ENCODE measurements around the gene MLLT10.

Gene MLLT10

GRCh38 chr10:21520949-21521348, 13.1 kb upstream of the MLLT10 start:
- Histone ChIP-seq H3K9ac (ENCODE audit: low read length) (no peak overlapping the region), H3K27me3 (ENCODE audit: control insufficient read depth, insufficient read depth, low read length) (peaks cover 37% of the 10 kb centered on the region), H3K4me1 (ENCODE audit: control insufficient read depth, insufficient read depth, low read length) (peaks cover 9% of the 10 kb centered on the region), H3K36me3 (ENCODE audit: control insufficient read depth, insufficient read depth, low read length) (no peaks in the 10 kb centered on the region), H3K9me3 (ENCODE audit: control insufficient read depth, low read length) (no peaks in the 10 kb centered on the region), H3K4me3 (ENCODE audit: low read length) (no peak overlapping the region)

GRCh38 chr10:21521751-21522533, 12.1 kb upstream of the MLLT10 start:
- no peaks in the 10 kb centered on the region for H3K9me3 ChIP-seq (ENCODE audit: control insufficient read depth, low read length)
- H3K9ac ChIP-seq (ENCODE audit: low read length), result no peak overlapping the region
- peaks cover 31% of the 10 kb centered on the region for H3K27me3 ChIP-seq (ENCODE audit: control insufficient read depth, insufficient read depth, low read length)
- peaks cover 4% of the 10 kb centered on the region for H3K4me1 ChIP-seq (ENCODE audit: control insufficient read depth, insufficient read depth, low read length)
- H3K4me3 ChIP-seq (ENCODE audit: low read length), result no peak overlapping the region
- no peaks in the 10 kb centered on the region for H3K36me3 ChIP-seq (ENCODE audit: control insufficient read depth, insufficient read depth, low read length)

GRCh38 chr10:21522631-21523406, 11.2 kb upstream of the MLLT10 start:
- no peak overlapping the region for H3K9ac ChIP-seq (ENCODE audit: low read length)
- H3K9me3 ChIP-seq (ENCODE audit: control insufficient read depth, low read length), result no peaks in the 10 kb centered on the region
- H3K27me3 ChIP-seq (ENCODE audit: control insufficient read depth, insufficient read depth, low read length), result peaks cover 23% of the 10 kb centered on the region
- no peak overlapping the region for H3K4me3 ChIP-seq (ENCODE audit: low read length)
- H3K36me3 ChIP-seq (ENCODE audit: control insufficient read depth, insufficient read depth, low read length), result no peaks in the 10 kb centered on the region
- peaks cover 4% of the 10 kb centered on the region for H3K4me1 ChIP-seq (ENCODE audit: control insufficient read depth, insufficient read depth, low read length)

- no peaks in the 10 kb centered on the region for H3K9me3 ChIP-seq (ENCODE audit: control insufficient read depth, low read length)
- H3K36me3 ChIP-seq (ENCODE audit: control insufficient read depth, insufficient read depth, low read length), result no peaks in the 10 kb centered on the region
- H3K4me1 ChIP-seq (ENCODE audit: control insufficient read depth, insufficient read depth, low read length), result peaks cover 4% of the 10 kb centered on the region
- H3K27me3 ChIP-seq (ENCODE audit: control insufficient read depth, insufficient read depth, low read length), result peaks cover 16% of the 10 kb centered on the region
- H3K4me3 ChIP-seq (ENCODE audit: low read length), result no peak overlapping the region
- no peak overlapping the region for H3K9ac ChIP-seq (ENCODE audit: low read length)
These were observed 10.4 kb upstream of the MLLT10 start for GRCh38 chr10:21523557-21524008.

- no peaks in the 10 kb centered on the region for H3K36me3 ChIP-seq (ENCODE audit: control insufficient read depth, insufficient read depth, low read length)
- H3K9me3 ChIP-seq (ENCODE audit: control insufficient read depth, low read length), result no peaks in the 10 kb centered on the region
- no peak overlapping the region for H3K9ac ChIP-seq (ENCODE audit: low read length)
- peaks cover 4% of the 10 kb centered on the region for H3K4me1 ChIP-seq (ENCODE audit: control insufficient read depth, insufficient read depth, low read length)
- no peak overlapping the region for H3K4me3 ChIP-seq (ENCODE audit: low read length)
- H3K27me3 ChIP-seq (ENCODE audit: control insufficient read depth, insufficient read depth, low read length), result peaks cover 10% of the 10 kb centered on the region
These were observed 9.9 kb upstream of the MLLT10 start for GRCh38 chr10:21524131-21524525.

GRCh38 chr10:21524526-21525366, 9.3 kb upstream of the MLLT10 start:
- peak overlapping the region; percentile 57 for H3K4me3 ChIP-seq (ENCODE audit: low read length)
- H3K9me3 ChIP-seq (ENCODE audit: control insufficient read depth, low read length), result no peaks in the 10 kb centered on the region
- H3K4me1 ChIP-seq (ENCODE audit: control insufficient read depth, insufficient read depth, low read length), result peaks cover 4% of the 10 kb centered on the region
- no peaks in the 10 kb centered on the region for H3K36me3 ChIP-seq (ENCODE audit: control insufficient read depth, insufficient read depth, low read length)
- H3K27me3 ChIP-seq (ENCODE audit: control insufficient read depth, insufficient read depth, low read length), result peaks cover 4% of the 10 kb centered on the region
- peak overlapping the region; percentile 74 for H3K9ac ChIP-seq (ENCODE audit: low read length)

GRCh38 chr10:21525367-21526187, 8.5 kb upstream of the MLLT10 start, which contains the start of gene SKIDA1:
SKIDA1 (minus strand) TSS chr10:21525682; CDS start chr10:21517822, 7,860 bp downstream.
- no peaks in the 10 kb centered on the region for H3K27me3 ChIP-seq (ENCODE audit: control insufficient read depth, insufficient read depth, low read length)
- no peaks in the 10 kb centered on the region for H3K9me3 ChIP-seq (ENCODE audit: control insufficient read depth, low read length)
- H3K36me3 ChIP-seq (ENCODE audit: control insufficient read depth, insufficient read depth, low read length), result no peaks in the 10 kb centered on the region
- H3K9ac ChIP-seq (ENCODE audit: low read length), result peak within 1 kb of the TSS; percentile 74
- H3K4me3 ChIP-seq (ENCODE audit: low read length), result peak within 1 kb of the TSS; percentile 57
- H3K4me1 ChIP-seq (ENCODE audit: control insufficient read depth, insufficient read depth, low read length), result peaks cover 4% of the 10 kb centered on the region

- Histone ChIP-seq H3K4me1 (ENCODE audit: control insufficient read depth, insufficient read depth, low read length) (peaks cover 4% of the 10 kb centered on the region), H3K27me3 (ENCODE audit: control insufficient read depth, insufficient read depth, low read length) (no peaks in the 10 kb centered on the region), H3K9ac (ENCODE audit: low read length) (peak overlapping the region; percentile 74), H3K36me3 (ENCODE audit: control insufficient read depth, insufficient read depth, low read length) (no peaks in the 10 kb centered on the region), H3K4me3 (ENCODE audit: low read length) (peak overlapping the region; percentile 27), H3K9me3 (ENCODE audit: control insufficient read depth, low read length) (no peaks in the 10 kb centered on the region)
These were observed 7.7 kb upstream of the MLLT10 start for GRCh38 chr10:21526188-21526859.

GRCh38 chr10:21526860-21527597, 7.0 kb upstream of the MLLT10 start:
- Histone ChIP-seq H3K27me3 (ENCODE audit: control insufficient read depth, insufficient read depth, low read length) (no peaks in the 10 kb centered on the region), H3K4me3 (ENCODE audit: low read length) (peak overlapping the region; percentile 27), H3K4me1 (ENCODE audit: control insufficient read depth, insufficient read depth, low read length) (peaks cover 4% of the 10 kb centered on the region), H3K36me3 (ENCODE audit: control insufficient read depth, insufficient read depth, low read length) (no peaks in the 10 kb centered on the region), H3K9me3 (ENCODE audit: control insufficient read depth, low read length) (no peaks in the 10 kb centered on the region), H3K9ac (ENCODE audit: low read length) (peak overlapping the region; percentile 74)

- Histone ChIP-seq H3K36me3 (ENCODE audit: control insufficient read depth, insufficient read depth, low read length) (no peaks in the 10 kb centered on the region), H3K9me3 (ENCODE audit: control insufficient read depth, low read length) (no peaks in the 10 kb centered on the region), H3K9ac (ENCODE audit: low read length) (peak overlapping the region; percentile 74), H3K27me3 (ENCODE audit: control insufficient read depth, insufficient read depth, low read length) (no peaks in the 10 kb centered on the region), H3K4me3 (ENCODE audit: low read length) (peak overlapping the region; percentile 27), H3K4me1 (ENCODE audit: control insufficient read depth, insufficient read depth, low read length) (peaks cover 4% of the 10 kb centered on the region)
These were observed 6.3 kb upstream of the MLLT10 start for GRCh38 chr10:21527598-21528235.
